ENCODE results near the gene NDST3.

The NDST3 gene
- long read RNA-seq, donor 1 = 0 reads
- long read RNA-seq, donor 2, partial matches to known transcripts = 0 of 1 reads
- long read RNA-seq, donor 2, other reads (novel, unspliced or antisense) = 0 of 1 reads
- long read RNA-seq, donor 3, partial matches to known transcripts = 0 of 1 reads
- long read RNA-seq, donor 3, other reads (novel, unspliced or antisense) = 0 of 1 reads
- long read RNA-seq, donor 4 = 0 reads
- long read RNA-seq, donor 5 = 0 reads
- long read RNA-seq, donor 6, partial matches to known transcripts = 0 of 1 reads
- long read RNA-seq, donor 6, other reads (novel, unspliced or antisense) = 0 of 1 reads
- long read RNA-seq, donor 7, partial matches to known transcripts = 0 of 1 reads
- long read RNA-seq, donor 7, other reads (novel, unspliced or antisense) = 0 of 1 reads
- long read RNA-seq, donor 8 = 0 reads

GRCh38 chr4:118034053-118034785 lies at the start of gene NDST3:
TSS of gene NDST3 (plus strand) at chr4:118034486. CDS start at chr4:118053911, 19,425 bp downstream.
- no peak for DNase-seq

- DNase-seq = no peak
These were observed 48.0 kb upstream of the NDST3 start for GRCh38 chr4:117986321-117986720.

DNA sequence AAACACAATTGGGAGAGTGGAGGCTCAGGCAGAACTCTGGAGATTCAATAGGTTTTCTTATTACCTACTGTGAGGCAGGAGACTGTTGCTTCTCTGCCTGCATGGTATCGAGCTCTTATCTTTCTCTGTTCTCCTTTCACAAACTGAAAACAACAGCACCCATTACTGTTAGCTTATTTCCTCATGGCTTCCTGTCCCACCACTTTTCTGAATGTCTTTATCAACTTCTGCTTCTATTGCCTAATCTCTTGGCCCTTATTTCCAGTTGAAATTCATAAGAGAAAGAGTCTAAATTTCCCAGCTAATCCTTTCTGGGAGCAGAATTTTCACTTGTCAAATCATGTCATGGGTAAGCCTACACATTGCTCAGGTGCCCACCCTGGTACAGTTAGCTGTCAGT lies 46.8 kb upstream of the NDST3 start:
- DNase-seq = no peak

GRCh38 chr4:117996891-117997290 lies 37.4 kb upstream of the NDST3 start:
- no peak for DNase-seq

DNA sequence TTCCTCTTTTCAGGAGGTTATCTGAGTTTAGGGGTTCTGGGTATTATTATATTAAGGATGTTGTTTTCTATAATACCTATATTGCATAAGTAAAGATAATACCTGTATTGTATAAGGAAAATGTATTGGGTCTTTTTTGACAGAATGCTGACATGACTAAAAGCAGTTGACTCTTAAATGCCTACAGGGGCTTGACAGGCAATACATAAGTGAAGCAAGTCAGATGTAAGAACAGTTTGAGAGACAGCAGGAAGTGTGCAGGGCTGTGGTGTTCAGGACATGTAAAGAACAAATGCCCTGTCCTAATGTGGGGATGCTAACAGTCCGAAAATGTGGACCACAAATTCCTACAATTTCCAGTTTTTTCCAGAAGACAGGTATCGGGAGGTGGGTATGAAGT lies 30.2 kb upstream of the NDST3 start:
- DNase-seq = no peak

DNA sequence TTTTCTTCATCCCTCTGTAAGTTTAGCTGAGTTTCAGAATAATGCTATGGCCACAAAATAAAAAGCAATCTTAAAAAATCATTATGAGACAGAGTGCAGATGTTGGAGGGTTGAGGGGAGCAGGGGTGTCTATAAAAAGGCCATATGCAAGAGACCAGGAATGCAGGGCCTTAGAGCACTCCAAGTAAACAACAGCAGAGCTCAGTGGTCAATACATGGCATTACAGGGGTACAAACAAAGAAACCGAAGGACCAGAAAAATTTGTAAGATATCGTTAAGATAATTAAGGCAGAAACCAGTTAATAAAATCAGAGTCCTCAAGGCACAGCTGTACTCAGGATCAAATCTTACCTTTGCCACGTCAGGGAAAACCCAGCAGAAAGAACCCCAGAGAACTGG lies 28.4 kb upstream of the NDST3 start:
- DNase-seq = no peak

- DNase-seq = no peak
These were observed 22.1 kb upstream of the NDST3 start for GRCh38 chr4:118012142-118012541.

DNA sequence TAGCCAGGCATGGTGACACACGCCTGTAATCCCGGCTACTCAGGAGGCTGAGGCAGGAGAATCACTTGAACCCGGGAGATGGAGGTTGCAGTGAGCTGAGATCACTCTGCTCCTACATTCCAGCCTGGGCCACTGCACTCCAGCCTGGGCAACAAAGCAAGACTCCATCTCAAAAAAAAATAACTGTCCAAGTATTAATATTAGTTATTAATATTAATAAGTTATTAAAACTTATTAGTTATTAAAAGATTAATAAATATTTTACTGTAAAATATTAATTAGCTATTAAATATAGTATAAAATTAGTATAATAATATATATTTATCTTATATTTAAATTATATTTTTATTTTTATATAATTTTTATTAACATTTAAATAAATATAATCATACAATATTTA lies 19.5 kb upstream of the NDST3 start:
- no peak for DNase-seq

- no peak for DNase-seq
These were observed 15.7 kb upstream of the NDST3 start for GRCh38 chr4:118018381-118019145.

DNA sequence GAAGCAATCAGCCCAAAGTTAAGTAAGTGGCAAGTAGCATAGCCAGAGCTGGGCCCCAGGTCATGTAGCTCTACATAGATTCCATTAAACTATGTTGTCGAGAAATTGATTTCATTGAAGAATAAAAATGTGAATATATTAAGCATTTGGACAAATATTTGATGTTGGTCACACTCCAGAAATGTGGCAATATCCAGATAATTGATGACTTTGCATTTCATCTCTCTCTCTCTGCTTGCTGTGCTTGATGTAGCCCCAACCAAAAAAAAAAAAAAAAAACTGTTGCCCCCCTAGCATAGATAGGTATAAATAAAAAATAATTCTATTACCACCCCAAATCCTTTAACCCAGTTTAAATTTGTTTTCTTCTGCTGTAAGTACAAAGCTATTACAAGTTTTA lies 7.5 kb upstream of the NDST3 start:
- no peak for DNase-seq

GRCh38 chr4:118029224-118029623 lies 5.1 kb upstream of the NDST3 start:
- no peak for DNase-seq

- DNase-seq = no peak
These were observed 1.6 kb upstream of the NDST3 start for GRCh38 chr4:118032691-118033090.

DNA sequence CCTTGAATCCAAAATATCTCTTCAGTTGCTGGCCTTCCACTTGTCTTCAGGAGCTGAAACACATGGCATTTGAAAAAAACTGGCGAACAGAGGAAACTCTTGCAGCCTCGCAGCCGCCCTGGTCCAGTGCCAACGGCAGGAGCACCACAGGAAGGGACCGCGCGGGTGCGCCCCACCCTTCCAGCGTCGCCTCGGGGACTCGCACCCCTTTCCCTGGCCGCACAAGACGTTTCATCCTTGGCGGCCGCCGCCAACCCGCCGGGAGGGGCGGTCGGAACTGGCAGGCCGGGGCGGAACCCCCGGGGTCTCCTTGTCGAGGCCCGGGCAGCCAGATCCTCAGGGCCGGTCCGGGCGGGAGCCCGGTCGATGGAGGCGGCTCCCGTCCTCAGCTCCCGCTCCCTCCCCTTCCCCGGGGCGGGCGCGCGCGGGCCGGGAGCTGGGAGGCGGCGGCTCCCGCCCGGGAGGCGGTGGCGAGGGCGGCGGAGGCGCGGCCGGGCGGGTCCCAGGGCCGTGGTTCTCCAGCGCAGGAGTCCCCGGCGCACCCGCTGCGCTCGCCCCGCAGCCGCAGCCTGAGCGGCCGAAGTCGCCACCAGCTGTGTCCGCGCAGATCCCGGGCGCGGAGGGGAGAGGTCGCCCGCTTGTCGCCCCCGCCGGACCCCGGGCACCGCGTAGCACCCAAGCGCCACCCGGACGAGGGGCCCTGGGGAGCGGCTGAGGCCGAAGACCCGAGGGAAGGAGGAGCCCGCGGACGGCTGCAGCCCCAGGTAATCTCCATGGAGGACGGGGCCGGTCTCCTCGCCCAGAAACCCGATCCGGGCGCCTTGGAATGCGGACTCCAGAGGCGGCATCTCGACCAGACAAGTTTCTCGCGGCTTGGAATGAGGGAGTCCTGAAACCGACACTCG lies 886 bp upstream of the NDST3 start:
- DNase-seq = peak; percentile 85

DNA sequence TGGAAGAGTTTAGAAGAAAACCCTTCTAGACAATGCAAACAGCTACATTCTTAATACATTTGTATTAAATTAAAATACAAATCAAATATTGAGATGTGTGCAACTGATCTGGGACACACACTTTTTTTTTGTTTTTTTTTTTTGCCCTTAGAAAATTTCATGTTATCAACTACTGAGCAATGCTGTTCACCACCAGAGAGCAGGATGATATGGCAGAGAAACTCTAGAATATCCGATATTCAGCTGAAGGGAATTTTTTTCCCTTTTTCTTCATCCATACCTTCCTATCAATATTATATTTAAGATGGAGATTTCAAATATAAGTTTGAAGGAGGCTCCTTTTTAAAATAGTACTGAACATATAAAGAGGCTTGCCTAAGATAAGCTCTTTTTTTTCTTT lies 1.0 kb downstream of the NDST3 start:
- no peak for DNase-seq

DNA sequence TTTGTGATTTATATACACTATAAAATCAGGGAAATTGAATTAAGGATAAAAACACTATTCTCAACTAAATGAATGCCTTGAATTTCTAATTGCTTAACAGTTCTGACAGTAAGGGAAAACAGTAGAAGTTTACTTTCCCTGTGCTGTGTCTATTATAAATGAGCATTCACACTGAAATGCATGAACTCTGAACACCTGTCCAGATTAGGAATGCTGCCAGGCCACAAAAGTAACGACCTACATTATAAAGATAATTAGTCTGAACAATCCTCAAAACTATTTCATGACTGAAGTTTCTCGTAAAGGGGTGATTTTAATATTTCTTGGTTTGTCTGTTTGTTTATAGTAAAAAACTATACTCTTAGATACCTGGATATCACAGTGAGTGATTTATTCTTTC lies 2.0 kb downstream of the NDST3 start:
- no peak for DNase-seq

- no peak for DNase-seq
These were observed 3.7 kb downstream of the NDST3 start for GRCh38 chr4:118037955-118038354.

DNA sequence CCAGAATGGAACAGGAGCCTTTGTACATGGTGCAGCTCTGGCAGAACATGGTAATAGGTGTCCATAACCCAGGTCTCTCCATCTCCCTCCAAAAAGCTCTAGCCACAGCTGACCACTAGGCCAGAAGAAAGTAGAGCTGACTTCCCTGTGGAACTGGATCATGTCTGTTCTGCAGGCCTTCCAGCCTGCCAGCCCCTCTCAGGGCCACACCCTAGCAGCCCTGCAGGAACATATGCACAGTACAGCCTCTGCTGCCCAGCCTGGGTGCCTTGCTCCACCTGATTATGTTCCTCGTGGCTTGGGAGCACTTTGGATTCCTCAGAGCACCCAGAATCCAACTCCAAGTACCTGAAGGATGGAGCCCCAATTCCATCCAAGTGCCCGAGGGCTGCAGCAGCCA lies 12.0 kb downstream of the NDST3 start:
- no peak for DNase-seq

DNA sequence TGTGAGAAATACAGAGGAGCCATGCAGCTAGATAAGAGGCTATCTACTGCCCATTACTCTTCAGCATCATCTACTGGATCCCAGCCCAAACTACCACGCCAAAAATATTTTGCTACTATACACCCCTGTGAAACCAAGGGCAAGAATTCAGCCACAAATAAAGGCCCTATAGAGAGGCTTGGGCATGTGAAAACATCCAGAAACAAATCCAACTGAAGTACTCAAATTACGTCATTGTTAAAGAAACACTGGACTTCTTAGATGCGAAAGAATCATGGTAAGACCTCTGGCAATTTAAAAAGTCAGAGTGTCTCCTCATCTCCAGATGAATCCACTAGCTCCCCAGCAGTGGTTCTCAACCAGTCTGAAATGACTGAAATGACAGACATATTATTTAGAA lies 12.8 kb downstream of the NDST3 start:
- DNase-seq = no peak

GRCh38 chr4:118058955-118059354 lies 24.7 kb downstream of the NDST3 start:
- no peak for DNase-seq

GRCh38 chr4:118059397-118059796 lies 25.1 kb downstream of the NDST3 start:
- DNase-seq = no peak

- no peak for DNase-seq
These were observed 42.9 kb downstream of the NDST3 start for GRCh38 chr4:118076958-118077766.

Measured in right kidney (tissue), 9 donors.